ENCODE results near the gene VAV3.

DNA sequence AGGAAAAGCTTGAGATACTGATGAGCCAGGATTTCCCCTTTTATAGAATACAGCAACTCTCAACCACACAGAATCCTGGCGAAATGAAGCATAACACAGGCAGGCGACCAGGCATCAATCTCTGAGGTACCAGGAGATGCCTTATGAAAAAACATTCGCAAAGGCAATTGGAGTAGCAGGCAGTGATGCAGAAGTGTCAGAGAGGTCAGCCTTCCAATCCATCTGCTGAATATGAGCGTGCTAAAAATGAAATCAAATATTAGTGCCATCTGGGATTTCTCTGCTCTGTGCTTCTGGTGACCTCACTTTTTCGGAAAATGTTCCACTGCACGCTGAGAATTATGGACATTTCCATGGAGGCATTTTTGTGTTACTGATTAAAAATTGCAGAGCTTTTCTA, 258.8 kb downstream of the VAV3 start:
- TF ChIP-seq EZH2phosphoT487 (IDR thresholded peaks at IDR 0.05; ENCODE audit: insufficient read depth, low read depth): no peak
- no peak for TF ChIP-seq EZH2 (IDR thresholded peaks at IDR 0.05; ENCODE audit: insufficient read depth, poor library complexity, severe bottlenecking)
